8988T (cell line): ENCODE measurements around the gene ZMAT1.
A peak's percentile ranks its signal among the peaks of the same experiment; 100 is the strongest.
"Not testable (repeated sequence)": the region's sequence is repeated elsewhere in the genome, so short reads cannot be mapped to it uniquely, and the experiment has no call there.

Experiments used
- DNase-seq: peaks from one replicate; pipeline ENCODE4 v3.0.0; 2011

Gene ZMAT1

GRCh38 chrX:101931488-101932248, at the start of gene ZMAT1:
Gene ZMAT1, minus strand, starts transcription at chrX:101932027. Its CDS starts 19 bp downstream, at chrX:101932008.
- peak; percentile 17 for DNase-seq

GRCh38 chrX:101977106-101977505, 45.3 kb upstream of the ZMAT1 start:
- no peak for DNase-seq

GRCh38 chrX:101973066-101973465, 41.2 kb upstream of the ZMAT1 start:
- DNase-seq = no peak

DNA sequence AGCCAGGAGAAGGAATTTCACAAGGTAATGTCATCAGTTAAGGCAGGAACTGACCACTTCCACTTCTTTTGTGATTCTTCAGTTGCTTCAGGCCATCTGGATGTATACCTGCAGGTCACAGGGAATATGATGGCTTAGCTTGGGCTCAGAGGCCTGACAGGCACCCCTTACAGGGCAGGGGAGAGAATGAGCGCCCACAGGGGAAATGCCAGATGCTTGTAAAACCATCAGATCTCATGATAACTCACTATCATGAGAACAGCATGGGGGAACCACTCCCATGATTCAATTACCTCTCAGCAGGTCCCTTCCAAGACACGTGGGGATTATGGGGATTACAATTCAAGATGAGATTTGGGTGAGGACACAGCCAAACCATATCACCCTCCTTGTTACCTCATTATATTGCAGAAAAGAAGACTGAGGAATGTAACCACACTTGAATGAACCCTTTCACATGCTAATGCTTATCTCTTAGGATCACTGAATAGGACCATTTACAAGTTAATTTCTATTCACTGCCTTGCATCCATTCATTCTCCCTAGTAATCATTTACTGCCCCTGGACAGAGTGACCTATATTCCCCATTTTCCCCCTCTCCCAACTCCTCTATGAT, 33.2 kb upstream of the ZMAT1 start:
- not testable (repeated sequence) for DNase-seq

DNA sequence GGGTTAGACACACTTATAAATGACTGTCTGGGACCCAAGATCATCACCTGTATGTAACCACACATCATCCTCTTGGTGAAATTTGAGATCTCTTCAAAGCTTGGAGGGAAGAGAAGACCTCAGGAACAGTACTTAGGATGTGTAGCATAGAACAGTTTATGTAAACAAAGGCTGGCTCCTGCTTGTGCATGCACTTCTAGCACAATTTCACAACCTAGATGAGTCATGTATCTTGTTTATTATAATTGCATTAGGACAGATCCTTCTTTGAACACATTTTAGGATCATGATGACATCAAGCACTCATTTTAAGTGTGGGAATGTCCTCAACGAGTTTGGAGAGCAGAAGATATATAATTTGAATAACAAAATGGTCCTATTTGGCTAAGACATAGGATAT, 26.3 kb upstream of the ZMAT1 start:
- no peak for DNase-seq

DNA sequence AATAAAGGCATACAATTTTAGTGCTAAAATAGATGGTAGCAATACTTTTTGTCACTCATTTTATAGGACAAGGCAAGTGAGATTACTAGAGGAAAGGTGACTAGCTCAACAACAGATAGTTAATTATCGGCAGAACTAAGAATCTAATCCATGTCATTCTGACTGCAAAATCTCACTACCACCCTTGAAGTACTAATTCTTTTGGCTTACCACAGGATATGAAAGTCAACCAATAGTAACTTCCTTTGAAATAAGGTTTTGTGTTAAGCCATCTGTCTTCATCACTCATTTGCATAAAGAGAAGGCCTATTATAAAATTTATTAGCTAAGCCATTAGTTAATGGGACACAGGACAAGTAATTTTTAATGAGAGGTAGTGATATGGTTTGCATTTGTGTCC, 25.3 kb upstream of the ZMAT1 start:
- no peak for DNase-seq

GRCh38 chrX:101956556-101956955, 24.7 kb upstream of the ZMAT1 start:
- no peak for DNase-seq

- DNase-seq = no peak
Measured at GRCh38 chrX:101950581-101950980, 18.8 kb upstream of the ZMAT1 start.

- DNase-seq = no peak
Measured at GRCh38 chrX:101932249-101932570, 383 bp upstream of the ZMAT1 start.

DNA sequence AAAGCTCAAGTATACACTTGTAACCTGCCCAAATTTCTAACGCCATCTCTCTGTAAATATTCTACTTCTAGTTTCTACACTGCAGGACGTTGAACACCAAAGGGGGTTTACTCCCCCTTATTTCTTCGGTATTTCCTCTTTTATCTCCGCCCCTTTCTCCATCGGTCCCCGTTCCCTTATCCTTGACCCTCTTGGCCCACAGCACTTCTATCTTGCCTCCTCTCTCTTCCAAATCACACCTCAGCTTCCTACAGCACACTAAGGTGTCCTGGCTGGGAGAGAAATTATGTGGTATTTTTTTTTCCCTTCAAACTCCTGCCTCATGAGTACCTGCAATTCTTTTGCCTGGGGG, 715 bp downstream of the ZMAT1 start:
- DNase-seq = no peak

GRCh38 chrX:101925733-101926132, 6.1 kb downstream of the ZMAT1 start:
- DNase-seq = no peak

DNA sequence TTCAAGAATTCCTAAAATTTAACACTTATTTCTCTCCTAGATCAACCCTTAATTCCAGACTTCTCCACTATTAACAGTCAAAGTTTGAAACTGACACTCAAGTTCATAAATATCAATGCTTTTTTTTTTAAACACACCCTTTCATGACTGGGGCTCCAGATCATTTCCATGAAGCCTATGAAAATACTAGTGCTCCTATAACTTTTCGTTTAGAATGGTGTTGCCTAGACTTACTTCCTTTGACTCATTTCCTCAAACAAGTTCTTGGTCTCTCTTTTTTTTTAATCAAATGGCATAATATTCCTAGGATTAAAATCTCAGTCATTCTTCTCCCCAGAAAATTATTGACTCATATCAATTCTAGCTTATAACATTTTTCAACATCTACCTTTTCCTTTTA, 13.1 kb downstream of the ZMAT1 start:
- no peak for DNase-seq

- DNase-seq = no peak
Measured at GRCh38 chrX:101906136-101906796, 25.6 kb downstream of the ZMAT1 start.

DNA sequence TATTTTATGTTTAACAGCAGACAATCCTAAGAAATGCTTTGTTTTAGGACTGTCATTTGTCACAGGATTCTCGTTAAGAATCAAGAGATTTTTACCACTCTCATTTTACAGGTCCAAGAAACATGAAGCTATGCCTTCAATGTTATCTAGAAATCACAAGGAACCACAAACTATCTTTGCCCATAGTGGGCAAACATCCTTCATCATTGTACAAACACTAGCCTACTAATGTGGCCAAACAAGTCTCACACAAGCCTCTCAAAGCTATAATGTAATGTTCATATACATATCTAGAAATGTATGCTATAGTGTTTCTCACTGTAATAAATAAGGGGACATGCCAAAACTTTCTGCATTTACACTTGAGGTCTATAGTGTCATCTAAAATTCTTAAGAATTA, 26.8 kb downstream of the ZMAT1 start:
- DNase-seq = no peak
